GM12801 (cell line): ENCODE measurements around the gene EVA1A.

ENCODE experiments used
- TF ChIP-seq, protein P1 (sequence below): IDR thresholded peaks from one replicate; pipeline ENCODE4 v1.5.1; 2011; ENCODE audit warnings: control low read depth; ENCODE audit not compliant: insufficient read length; ENCODE audit errors: extremely low read depth

The EVA1A gene

DNA sequence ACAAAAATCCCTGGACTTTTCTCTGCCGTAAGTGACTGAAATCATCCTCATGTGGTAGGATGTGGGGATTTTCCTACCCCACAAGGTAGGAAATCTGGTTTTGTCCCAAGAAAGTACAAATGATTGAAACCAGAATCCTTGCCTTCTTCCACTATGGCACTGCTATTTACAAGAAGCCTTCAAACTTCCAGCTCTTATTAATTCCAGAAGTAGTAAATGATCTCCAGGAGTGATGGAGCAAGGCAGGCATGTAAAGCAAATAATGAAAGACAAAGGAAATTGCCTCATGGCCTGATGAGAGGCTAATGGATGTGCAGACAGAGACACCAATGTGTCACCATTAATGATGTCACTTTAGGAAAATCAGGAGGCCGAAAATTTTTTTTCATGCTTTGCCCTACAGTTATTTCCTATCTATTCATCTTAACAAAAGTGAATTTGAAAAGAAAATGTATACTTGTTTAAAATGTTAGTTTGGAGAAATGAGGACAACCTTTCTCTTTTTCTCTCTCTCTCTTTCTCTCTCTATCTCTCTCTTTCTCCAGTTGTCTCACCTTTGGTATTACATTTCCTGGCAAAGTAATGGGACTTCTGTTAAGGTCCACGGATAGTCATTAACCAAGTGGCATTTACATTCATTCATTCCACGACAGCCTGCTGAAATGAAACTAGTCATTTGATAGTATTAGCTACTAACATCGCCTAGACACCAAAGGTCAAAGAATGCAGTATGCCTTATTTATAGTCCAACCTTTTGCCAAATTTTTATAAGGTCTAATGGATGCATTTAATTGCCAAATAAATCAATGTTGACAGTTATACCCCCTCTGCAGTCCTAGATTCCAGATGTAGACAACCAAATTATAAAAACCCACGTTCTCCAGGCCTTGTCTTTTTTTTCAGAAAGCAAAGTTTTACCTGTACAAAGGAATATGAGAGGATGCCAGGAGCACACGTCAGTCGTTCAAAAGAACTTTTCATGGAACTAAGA lies 5.0 kb upstream of the EVA1A start:
- TF ChIP-seq, protein P1, sequence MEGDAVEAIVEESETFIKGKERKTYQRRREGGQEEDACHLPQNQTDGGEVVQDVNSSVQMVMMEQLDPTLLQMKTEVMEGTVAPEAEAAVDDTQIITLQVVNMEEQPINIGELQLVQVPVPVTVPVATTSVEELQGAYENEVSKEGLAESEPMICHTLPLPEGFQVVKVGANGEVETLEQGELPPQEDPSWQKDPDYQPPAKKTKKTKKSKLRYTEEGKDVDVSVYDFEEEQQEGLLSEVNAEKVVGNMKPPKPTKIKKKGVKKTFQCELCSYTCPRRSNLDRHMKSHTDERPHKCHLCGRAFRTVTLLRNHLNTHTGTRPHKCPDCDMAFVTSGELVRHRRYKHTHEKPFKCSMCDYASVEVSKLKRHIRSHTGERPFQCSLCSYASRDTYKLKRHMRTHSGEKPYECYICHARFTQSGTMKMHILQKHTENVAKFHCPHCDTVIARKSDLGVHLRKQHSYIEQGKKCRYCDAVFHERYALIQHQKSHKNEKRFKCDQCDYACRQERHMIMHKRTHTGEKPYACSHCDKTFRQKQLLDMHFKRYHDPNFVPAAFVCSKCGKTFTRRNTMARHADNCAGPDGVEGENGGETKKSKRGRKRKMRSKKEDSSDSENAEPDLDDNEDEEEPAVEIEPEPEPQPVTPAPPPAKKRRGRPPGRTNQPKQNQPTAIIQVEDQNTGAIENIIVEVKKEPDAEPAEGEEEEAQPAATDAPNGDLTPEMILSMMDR = no peak

DNA sequence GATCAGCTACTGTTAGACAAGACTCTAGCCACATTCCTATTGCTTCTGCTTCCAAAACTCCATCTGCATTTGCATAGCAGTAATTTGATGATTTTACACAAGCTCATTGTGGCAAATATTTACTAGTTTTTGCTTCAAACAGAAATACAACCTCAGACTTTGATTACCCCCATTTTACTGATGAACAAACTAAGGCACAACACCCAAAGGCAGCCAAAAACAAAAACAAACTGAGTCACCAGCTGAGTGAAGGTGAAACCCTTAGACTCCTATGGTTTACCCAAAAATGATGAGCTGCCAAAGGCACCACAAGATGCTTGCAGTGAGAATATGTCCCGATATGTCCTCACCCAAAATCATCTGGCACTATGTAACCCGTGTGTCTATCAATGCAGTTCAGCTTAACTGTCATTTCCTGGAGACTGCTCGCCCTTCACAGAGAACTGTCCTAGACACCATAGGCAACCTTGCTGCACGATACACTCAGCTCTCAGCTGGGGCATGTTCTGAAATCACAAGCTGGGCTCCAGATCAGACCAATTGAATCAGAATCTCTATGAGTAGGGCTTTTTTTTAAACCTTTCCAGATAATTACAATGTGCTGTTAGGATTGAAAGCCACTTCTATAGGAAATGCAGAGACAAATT lies 4.1 kb upstream of the EVA1A start:
- TF ChIP-seq, protein P1 = no peak

DNA sequence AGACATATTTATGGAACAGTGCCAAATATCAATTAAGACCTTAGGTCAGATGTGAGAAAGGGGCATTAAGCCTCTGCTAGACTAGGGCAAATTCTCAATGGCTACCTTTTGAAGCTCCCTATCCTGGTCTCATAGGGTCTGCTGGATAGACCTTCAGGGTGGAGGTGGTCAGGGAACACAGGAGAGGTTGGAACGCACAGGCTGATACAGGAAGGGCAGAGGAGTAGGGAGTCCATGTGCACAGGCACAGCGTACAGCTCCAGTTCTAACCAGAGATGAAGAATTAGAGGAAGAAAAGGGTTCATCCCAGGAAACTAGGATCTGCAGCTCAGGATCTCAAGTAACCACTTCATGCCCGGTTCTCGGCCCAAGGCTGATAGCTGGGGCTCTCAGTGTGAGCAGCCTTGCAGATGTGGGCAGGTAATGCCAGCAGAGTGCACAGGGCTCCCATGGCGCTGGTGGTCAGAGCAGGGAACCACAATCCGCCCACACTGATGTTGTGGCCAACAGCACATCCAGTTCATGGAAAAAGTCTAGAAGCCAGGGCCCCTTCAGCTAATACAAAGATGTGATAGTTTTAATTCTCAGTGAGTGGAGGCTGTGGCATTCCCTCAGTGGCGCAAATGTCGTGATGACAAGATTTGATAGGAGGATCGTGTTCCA lies 3.4 kb upstream of the EVA1A start:
- TF ChIP-seq, protein P1 = no peak

DNA sequence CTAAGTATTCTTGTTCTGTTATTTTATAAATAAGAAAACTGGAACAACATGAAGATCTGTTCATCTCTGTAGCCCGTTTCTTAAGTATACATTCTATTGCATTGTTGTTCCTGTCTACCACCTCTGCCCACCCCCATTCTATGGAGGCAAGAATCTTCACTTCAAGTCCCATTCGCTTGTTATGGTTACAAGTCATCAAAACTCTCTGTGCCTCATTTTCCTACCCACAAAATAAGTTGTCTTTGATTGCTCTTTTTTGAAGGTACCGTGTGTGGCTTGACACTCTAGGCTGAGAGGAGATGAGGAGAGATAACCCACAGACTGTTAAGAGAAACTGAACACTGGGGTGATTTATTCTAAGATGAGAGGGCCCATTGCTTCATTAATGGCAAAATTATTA lies 2.9 kb upstream of the EVA1A start:
- TF ChIP-seq, protein P1 = no peak

DNA sequence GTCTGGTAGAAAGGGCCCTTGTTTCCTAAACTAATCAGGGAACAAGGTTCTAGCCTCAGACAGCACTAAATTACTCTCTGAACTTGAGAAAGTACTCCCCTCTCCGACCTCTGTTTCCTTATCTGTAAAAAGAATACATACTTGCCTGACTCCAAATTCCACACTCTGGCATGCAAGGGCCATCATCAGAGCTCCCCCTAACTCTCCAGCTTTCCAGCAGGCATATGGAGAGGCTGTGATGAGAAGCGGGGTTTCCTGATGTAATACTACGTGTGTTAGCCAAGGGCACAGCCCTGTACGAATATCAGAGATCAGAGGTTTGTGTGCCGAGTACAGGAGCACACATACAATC lies 1.8 kb upstream of the EVA1A start:
- TF ChIP-seq, protein P1 = no peak

DNA sequence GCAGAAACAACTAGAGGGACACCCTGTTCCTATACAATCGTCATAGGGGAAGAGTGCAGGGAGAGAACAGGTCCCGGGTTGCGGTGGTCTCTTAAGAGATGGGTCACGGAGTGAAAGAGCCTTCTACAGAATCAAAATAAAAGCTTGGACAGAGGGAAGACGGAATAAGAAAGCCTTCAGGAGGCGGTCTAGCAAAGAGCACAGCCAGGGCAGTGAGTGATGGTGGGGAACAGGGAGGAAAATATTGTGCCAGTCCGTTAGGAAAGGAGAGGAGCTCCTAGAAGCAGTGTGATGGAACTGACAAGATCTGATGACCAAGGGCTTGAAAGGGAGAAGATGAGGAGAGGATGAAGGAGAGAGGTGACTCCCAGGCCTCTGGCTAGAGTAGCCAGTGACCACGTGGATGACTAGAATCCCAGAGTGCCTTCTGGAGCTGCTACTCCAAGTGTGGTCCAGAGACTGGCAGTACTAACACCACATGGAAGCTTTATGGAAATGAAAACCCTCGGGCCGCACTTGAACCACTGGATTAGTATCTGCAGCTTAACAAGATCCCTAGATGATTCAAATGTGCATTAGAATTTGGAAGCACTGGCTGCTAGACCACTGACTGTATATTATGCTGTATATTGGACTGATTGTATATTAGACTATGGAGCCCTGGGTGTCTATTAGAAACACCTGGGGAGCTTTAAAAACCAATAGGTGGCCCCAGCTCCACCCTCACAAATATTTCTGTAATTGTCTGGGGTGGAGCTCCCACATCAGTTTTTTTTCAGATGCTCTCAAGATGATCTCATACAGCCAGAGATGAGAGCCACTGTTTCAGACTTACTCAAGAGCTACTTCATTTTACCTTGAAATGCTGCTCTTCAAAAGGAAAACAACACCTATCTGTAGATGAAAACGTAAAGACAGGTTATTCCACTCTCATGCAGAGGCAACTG lies 1.1 kb upstream of the EVA1A start:
- TF ChIP-seq, protein P1 = no peak
